HG03354 (cell line): Measurements from ENCODE around the gene TP53INP2.
"Not testable (repeated sequence)": the region's sequence is repeated elsewhere in the genome, so short reads cannot be mapped to it uniquely, and the experiment has no call there.

Source experiments
- ATAC-seq: cut with Tn5 transposase; IDR thresholded peaks from one replicate; pipeline ENCODE4 v1.9.1; 2021; ENCODE audit warnings: mild to moderate bottlenecking; ENCODE audit not compliant: unreplicated experiment, poor library complexity, severe bottlenecking

TP53INP2 gene

GRCh38 chr20:34705008-34705396 lies 858 bp downstream of the TP53INP2 start:
- ATAC-seq, result no peak

GRCh38 chr20:34705397-34706301 lies 1.5 kb downstream of the TP53INP2 start:
- ATAC-seq, result no peak

- no peak for ATAC-seq
These were observed 2.2 kb downstream of the TP53INP2 start for GRCh38 chr20:34706302-34706875.

GRCh38 chr20:34706912-34707784 lies 3.0 kb downstream of the TP53INP2 start:
- no peak for ATAC-seq

DNA sequence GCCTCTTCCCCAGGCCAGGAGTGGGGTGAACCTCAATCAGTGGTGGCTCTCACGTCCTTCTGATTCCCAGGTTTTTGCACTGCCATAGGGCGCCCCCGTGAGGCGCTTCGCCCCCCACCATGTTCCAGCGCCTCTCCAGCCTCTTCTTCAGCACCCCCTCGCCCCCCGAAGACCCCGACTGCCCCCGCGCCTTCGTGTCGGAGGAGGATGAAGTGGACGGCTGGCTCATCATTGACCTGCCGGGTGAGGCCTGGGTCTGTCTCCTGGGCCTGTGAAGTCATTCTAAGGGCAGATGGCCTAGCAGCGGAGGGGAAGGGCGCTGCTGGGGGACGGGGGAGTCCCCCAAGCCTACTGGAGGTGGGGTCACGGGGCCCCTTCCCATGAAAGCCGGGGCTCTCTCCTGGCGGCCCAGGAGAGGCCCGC lies 4.5 kb downstream of the TP53INP2 start:
- peak; percentile 5 for ATAC-seq

- ATAC-seq, result peak; percentile 61
These were observed 5.1 kb downstream of the TP53INP2 start for GRCh38 chr20:34709044-34709830.

DNA sequence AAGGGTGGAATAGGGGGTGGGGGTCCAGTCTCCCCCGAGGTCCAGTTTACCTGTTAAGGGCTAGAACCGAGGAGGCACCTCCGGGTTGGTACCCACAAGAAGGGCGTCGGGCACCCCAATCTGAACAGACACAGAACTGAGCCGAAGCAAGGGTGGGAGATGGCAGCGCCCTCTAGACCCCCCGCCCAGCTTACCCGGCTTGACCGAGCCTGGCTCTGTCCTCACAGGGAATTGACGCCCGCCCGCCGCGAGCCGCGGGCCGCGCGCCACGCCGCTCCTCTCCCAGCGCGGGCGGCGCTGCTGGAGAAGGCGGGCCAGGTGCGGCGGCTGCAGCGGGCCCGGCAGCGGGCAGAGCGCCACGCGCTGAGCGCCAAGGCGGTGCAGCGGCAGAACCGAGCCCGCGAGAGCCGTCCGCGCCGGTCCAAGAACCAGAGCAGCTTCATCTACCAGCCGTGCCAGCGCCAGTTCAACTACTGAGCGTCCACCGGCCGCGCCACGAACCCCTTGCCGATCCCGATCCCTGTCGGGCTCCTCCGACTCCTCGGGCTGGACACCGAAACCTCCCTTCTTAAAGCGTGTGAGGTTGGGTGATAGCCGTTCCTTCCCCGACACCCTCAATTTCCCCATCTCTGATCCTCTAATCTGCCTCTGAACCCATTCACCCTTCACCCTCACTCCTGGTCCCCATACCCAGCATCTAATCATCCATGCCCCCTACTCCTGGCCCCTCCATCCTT lies 5.9 kb downstream of the TP53INP2 start:
- ATAC-seq, result peak; percentile 41

DNA sequence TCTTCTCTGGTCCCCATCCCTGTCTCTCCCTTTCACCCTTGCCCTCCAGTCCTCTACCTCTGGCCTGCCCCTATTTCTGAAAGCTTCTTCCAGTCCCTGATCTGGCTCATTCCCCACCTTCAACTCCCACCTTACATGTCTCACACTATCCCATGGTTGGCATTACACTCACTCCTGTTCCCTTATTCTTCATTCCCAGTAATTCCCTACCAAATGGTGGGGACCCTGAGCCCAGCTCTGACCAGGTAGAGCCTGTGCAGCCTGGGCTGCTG lies 6.4 kb downstream of the TP53INP2 start:
- no peak for ATAC-seq

DNA sequence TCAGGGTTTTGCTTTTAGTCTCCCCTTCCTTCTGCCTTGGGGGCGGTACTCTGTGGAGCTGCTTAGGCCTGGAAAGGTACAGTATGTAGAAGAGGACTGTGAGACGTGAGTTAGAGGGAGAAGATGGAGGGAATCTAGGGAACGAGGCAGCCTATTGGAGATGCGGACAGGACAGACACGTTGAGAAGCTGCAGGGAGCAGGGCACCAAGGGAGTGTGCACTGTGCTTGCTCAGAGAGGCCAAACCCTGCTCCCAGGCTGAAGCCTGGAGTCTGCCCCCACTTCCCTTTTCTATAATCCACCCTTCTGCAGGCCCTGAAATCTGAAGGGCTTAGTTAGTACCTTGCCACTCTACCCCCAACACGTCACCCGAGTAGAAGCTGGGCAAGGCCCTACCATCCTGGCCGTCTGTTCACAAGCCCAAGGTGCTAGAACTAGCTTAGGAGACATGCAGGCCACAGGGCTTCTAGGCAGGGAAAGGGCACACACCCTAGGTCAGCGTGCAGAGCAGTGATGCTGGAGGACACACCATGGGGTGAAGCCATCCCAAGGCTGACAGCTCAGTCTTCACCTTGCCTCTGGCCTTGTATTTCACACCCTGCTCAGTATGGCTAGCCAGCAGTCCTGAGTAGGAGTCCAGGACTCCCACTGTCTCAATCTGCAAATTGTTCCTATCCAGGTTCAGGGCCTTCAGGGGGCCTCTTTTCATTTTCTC lies 6.9 kb downstream of the TP53INP2 start:
- no peak for ATAC-seq

- ATAC-seq, result no peak
These were observed 7.8 kb downstream of the TP53INP2 start for GRCh38 chr20:34711813-34712430.

DNA sequence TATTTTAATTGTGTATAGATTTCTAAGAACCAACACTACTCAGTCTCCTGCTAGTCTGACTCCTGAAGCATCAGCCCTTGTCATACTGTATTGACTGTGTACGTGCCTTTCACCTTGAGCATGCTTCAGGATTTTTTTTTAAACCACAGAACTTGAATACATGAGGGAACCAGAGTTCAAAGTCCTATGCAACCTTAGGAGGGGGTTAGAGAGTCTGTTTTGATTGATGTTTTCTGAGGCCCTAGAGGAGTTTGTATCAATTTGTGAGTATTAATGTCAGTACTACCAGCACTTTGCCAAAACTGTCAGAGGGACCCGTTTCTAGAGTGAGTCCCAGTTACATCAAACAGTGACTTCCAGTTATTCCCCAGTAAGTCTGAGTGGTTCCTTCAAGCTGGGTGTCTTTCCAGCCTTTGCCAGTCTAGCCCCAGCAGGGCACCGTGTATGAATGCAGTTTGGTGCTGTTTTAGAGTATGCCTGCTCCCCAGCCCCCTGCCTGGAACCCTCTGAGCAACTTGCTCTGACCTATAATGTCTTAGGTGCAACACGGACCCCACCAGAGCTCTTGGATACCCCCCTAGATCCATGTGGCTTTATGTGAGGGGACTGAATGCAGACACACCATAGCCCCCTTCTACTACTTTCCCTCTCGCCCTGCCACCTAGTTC lies 8.5 kb downstream of the TP53INP2 start:
- no peak for ATAC-seq

DNA sequence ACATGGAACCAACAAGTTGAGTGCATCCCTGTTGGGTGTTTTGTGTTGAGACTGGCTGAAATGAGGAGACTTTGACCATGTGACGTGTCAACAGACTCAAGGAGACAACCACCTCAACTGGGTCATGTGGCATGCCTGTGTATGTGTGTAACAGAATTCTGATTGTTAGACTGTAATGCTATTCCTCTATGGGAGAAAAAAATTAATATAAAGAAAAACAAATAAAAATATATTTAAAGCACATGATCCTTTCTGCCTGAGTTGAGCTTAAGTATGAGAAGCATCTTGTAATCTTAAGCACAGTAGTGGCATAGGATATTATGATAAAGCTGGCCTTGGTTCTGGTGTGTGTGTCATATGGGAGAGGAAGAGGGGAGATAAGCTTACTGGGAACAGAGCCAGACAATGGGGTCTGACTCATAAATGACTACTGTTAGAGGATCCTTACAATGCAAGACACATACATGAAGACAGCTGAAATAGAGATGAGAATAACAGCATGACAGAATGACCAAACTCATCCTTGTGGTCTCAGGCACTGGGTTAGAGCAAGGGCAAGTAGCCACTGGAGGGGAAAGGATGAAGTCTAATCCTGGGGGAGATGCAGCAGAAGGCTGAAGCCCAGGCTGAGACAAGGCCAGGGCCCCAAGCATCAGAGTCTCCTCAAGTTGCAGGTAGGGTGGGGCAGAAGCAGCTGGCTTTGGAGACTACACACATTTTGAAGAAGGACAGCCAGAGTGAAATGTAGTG lies 9.2 kb downstream of the TP53INP2 start:
- no peak for ATAC-seq

DNA sequence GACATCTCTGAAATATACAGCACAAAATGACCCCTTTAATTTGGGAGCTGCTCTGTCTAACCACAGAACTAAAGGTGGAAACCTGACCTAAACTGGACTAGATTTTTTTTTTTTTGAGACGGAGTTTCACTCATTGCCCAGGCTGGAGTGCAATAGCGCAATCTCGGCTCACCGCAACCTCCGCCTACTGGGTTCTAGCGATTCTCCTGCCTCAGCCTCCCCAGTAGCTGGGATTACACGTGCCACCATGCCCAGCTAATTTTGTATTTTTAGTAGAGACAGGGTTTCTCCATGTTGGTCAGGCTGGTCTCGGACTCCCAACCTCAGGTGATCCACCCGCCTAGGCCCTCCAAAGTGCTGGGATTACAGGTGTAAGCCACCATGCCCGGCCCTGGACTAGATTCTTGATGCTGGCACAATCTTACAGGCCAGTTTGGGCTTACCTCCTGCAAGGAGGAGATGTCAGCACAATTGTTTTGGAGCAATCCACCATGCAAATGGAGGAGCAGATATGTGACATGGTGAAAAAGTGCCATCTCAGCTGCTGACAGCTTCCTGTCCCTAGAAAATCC lies 9.9 kb downstream of the TP53INP2 start:
- not testable (repeated sequence) for ATAC-seq

GRCh38 chr20:34715384-34715783 lies 11.2 kb downstream of the TP53INP2 start:
- ATAC-seq, result no peak

GRCh38 chr20:34716921-34717229 lies 12.7 kb downstream of the TP53INP2 start:
- ATAC-seq, result no peak

DNA sequence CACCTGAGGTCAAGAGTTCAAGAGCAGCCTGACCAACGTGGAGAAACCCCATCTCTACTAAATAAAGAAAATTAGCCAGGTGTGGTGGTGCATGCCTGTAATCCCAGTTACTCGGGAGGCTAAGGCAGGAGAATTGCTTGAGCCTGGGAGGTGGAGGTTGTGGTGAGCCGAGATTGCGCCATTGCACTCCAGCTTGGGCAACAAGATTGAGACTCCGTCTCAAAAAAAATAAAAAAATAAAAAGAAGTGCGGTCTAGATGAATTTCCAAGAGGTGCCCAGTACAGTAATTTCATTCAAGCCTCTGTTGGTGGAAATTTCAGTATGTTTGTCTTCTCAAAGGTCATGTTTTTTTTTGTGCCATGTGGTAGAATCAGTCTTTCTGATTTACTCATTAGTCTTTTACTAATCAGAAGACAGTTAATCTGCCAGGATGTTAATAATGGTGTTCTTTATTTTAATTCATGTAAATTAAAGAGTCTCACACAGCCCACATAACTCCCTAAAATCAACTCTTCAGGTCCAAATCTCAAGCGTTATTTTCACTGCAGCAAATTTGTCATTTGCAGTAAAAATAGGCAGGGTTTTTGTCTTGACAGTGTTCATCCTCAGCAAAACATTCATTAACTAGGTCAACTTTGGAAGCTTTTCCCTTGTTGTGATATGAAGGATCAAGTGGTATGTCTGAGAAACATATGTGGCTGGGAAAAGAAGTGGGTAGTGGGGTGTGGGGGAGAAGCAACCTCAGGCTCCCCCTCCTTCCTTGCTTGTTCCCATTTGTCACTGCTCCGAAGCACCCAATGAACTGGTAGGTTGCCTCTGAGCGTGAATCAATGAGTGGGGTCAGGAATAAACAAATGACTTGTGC lies 13.3 kb downstream of the TP53INP2 start:
- no peak for ATAC-seq
